PC-3 (cell line): ENCODE results near the gene CYB5R2.

Experiments
- CTCF ChIP-seq: fragments of 300-600 bp; sonication (generic); conservative IDR thresholded peaks from 2 replicates; pipeline ENCODE4 v1.5.1; 2017; ENCODE audit warnings: antibody characterized with exemption, low read depth, mild to moderate bottlenecking, low read length
- EZH2 ChIP-seq: fragments of 300-600 bp; sonication (generic); IDR thresholded peaks from one replicate; pipeline ENCODE4 v1.6.1; 2017; ENCODE audit warnings: antibody characterized with exemption, mild to moderate bottlenecking, low read length; ENCODE audit not compliant: unreplicated experiment

GRCh38 chr11:7706377-7706776 lies 33.1 kb upstream of the CYB5R2 start, which contains the start of gene OVCH2:
- TF ChIP-seq EZH2 (no peak), CTCF (no peak)
